Hepatocyte (in vitro differentiated cells): ENCODE results near the gene FZR1. TPM values are rescaled to one million over a fixed set of nuclear protein-coding genes. Genes with fewer than 3 reads are reported as not detected.

ENCODE experiments used
- DNase-seq: peaks from one replicate; pipeline ENCODE4 v3.0.0-alpha.2; 2016; ENCODE audit warnings: low spot score
- H2AFZ ChIP-seq: fragments of 200-600 bp; sonication (generic); 2 replicates; pipeline ENCODE4 v1.6.0; 2016; ENCODE audit warnings: antibody characterized with exemption, mild to moderate bottlenecking
- H3K27ac ChIP-seq: fragments of 200-600 bp; sonication (generic); 2 replicates; pipeline ENCODE4 v1.5.1; 2016; ENCODE audit warnings: mild to moderate bottlenecking
- H3K27me3 ChIP-seq: fragments of 200-600 bp; sonication (generic); 2 replicates; pipeline ENCODE4 v1.6.1; 2016
- H3K36me3 ChIP-seq: fragments of 200-600 bp; sonication (generic); replicated peaks from 2 replicates; pipeline ENCODE4 v1.5.1; 2016; ENCODE audit warnings: low read depth; ENCODE audit not compliant: insufficient read depth
- H3K4me1 ChIP-seq: fragments of 200-600 bp; sonication (generic); 2 replicates; pipeline ENCODE4 v1.5.1; 2016; ENCODE audit warnings: mild to moderate bottlenecking, moderate library complexity; ENCODE audit not compliant: insufficient read depth
- H3K4me2 ChIP-seq: fragments of 200-600 bp; sonication (generic); 2 replicates; pipeline ENCODE4 v1.6.0; 2016
- H3K4me3 ChIP-seq: fragments of 200-600 bp; sonication (generic); 2 replicates; pipeline ENCODE4 v1.5.1; 2016; ENCODE audit warnings: mild to moderate bottlenecking
- H3K79me2 ChIP-seq: fragments of 200-600 bp; sonication (generic); 2 replicates; pipeline ENCODE4 v1.6.0; 2017; ENCODE audit warnings: mild to moderate bottlenecking
- H3K9me2 ChIP-seq: fragments of 200-600 bp; sonication (generic); replicated peaks from 2 replicates; pipeline ENCODE4 v1.6.0; 2017; ENCODE audit warnings: mild to moderate bottlenecking; ENCODE audit not compliant: insufficient read depth
- H3K9me3 ChIP-seq: fragments of 200-600 bp; sonication (generic); 2 replicates; pipeline ENCODE4 v1.5.1; 2016; ENCODE audit warnings: low read depth, mild to moderate bottlenecking
- H4K20me1 ChIP-seq: fragments of 200-600 bp; sonication (generic); 2 replicates; pipeline ENCODE4 v1.6.0; 2016; ENCODE audit warnings: mild to moderate bottlenecking; ENCODE audit not compliant: insufficient read depth, poor library complexity, severe bottlenecking
- EZH2 ChIP-seq: fragments of 200-600 bp; sonication (generic); IDR thresholded peaks from 2 replicates; pipeline ENCODE4 v1.6.1; 2016; ENCODE audit warnings: antibody characterized with exemption, mild to moderate bottlenecking, borderline replicate concordance
- EZH2phosphoT487 ChIP-seq: fragments of 200-600 bp; sonication (generic); IDR thresholded peaks from one replicate; pipeline ENCODE4 v1.6.1; 2018; ENCODE audit warnings: antibody characterized with exemption, mild to moderate bottlenecking, low read depth, moderate library complexity; ENCODE audit not compliant: unreplicated experiment, severe bottlenecking
- WGBS: methylation state at CpG from one replicate; pipeline ENCODE4 v1.1.6; 2016; ENCODE audit warnings: low lambda C conversion rate; ENCODE audit errors: missing lambda C conversion rate; 5-methylcytosine and 5-hydroxymethylcytosine counted together
- polyA plus RNA-seq: library from polyadenylated mRNA; unstranded; fragments of >200 nt; fragmentation: Nextera tagmentation; extraction: Ambion mirVana; gene quantifications from 2 replicates; pipeline ENCODE4 v1.2.1, GENCODE V29; 2016
- total RNA-seq: library from RNA; depleted of rRNA; stranded (reverse); fragments of >200 nt; gene quantifications from 2 replicates; pipeline ENCODE4 v1.2.3, GENCODE V29; 2014
- TF ChIP-seq, protein P1 (sequence below): fragments of 200-600 bp; sonication (generic); IDR thresholded peaks from 2 replicates; pipeline ENCODE4 v1.5.1; 2016; ENCODE audit warnings: antibody characterized with exemption, mild to moderate bottlenecking; ENCODE audit not compliant: poor library complexity

Gene FZR1
- total and polyA plus RNA-seq, 2 experiments from 2014 or later, result 32.1 to 51.0 TPM

DNA sequence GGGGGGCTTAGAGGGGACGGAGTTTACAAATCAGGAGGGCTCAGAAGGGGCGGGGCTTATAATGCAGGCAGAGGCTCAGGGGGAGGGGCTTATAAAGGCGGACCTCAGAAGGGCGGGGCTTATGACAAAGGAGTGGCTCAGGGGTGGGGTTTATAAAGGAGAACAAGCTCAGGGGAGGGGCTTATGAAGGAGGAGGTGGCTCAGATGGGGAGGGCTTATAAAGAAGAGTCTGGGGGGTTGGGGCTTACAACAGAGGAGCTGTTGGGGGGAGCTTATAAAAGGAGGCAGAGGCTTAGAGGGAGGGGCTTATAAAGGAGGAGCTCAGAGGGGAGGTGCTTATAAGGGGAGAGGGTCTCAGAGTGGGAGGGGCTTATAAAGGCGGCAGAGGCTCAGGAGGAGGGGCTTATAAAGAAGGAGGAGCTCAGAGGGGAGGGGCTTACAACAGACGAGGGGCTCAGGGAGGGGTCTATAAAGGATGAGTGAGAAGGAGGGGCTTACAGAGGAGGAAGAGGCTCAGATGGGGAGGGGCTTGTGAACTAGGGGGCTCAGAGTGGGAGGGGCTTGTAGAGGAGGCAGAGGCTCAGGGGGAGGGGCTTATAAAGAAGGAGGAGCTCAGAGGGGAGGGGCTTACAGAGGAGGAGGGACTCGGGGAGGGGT, 26.8 kb upstream of the FZR1 start:
- peak; percentile 62 for DNase-seq
- H3K36me3 ChIP-seq, result no peaks in the 10 kb centered on the region
- peaks cover 6% of the 10 kb centered on the region for H3K4me1 ChIP-seq
- H3K9me3 ChIP-seq, result no peaks in the 10 kb centered on the region
- 84% methylated on average over 2 of the region's 7 CpGs for WGBS
- H2AFZ ChIP-seq, result no peak overlapping the region
- TF ChIP-seq EZH2, result no peak
- no peak for TF ChIP-seq EZH2phosphoT487
- TF ChIP-seq, protein P1, sequence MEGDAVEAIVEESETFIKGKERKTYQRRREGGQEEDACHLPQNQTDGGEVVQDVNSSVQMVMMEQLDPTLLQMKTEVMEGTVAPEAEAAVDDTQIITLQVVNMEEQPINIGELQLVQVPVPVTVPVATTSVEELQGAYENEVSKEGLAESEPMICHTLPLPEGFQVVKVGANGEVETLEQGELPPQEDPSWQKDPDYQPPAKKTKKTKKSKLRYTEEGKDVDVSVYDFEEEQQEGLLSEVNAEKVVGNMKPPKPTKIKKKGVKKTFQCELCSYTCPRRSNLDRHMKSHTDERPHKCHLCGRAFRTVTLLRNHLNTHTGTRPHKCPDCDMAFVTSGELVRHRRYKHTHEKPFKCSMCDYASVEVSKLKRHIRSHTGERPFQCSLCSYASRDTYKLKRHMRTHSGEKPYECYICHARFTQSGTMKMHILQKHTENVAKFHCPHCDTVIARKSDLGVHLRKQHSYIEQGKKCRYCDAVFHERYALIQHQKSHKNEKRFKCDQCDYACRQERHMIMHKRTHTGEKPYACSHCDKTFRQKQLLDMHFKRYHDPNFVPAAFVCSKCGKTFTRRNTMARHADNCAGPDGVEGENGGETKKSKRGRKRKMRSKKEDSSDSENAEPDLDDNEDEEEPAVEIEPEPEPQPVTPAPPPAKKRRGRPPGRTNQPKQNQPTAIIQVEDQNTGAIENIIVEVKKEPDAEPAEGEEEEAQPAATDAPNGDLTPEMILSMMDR, result no peak
- H3K27me3 ChIP-seq, result no peaks in the 10 kb centered on the region
- no peak overlapping the region for H3K27ac ChIP-seq
- no peak overlapping the region for H3K4me3 ChIP-seq
- no peaks in the 10 kb centered on the region for H3K9me2 ChIP-seq
- peak overlapping the region; percentile 41 for H3K4me2 ChIP-seq
- no peaks in the 10 kb centered on the region for H3K79me2 ChIP-seq
- H4K20me1 ChIP-seq, result no peaks in the 10 kb centered on the region

DNA sequence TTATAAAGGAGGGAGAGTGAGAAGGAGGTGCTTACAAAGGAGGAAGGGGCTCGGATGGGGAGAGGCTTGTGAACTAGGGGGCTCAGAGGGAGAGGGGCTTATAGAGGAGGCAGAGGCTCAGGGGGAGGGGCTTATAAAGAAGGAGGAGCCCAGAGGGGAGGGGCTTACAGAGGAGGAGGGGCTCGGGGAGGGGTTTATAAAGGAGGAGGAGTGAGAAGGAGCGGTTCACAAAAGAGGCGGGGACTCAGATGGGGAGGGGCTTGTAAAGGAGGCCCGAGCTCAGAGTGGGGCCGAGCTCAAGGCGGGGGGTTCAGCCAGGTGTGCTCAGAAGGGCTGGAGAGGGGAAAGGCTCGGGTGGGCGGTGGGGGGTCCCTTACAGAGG, 26.3 kb upstream of the FZR1 start:
- Histone ChIP-seq H3K4me3 (no peak overlapping the region), H2AFZ (no peak overlapping the region), H3K9me2 (no peaks in the 10 kb centered on the region), H3K27me3 (no peaks in the 10 kb centered on the region), H4K20me1 (no peaks in the 10 kb centered on the region), H3K36me3 (no peaks in the 10 kb centered on the region), H3K4me1 (peaks cover under 1% of the 10 kb centered on the region), H3K9me3 (no peaks in the 10 kb centered on the region), H3K4me2 (peak overlapping the region; percentile 57), H3K79me2 (no peaks in the 10 kb centered on the region), H3K27ac (peak overlapping the region; percentile 48)
- peak; percentile 54 for DNase-seq
- WGBS, result no CpG with 5 or more reads among the region's 9 CpGs
- no peak for TF ChIP-seq EZH2phosphoT487
- TF ChIP-seq EZH2, result no peak
- TF ChIP-seq, protein P1, result no peak

DNA sequence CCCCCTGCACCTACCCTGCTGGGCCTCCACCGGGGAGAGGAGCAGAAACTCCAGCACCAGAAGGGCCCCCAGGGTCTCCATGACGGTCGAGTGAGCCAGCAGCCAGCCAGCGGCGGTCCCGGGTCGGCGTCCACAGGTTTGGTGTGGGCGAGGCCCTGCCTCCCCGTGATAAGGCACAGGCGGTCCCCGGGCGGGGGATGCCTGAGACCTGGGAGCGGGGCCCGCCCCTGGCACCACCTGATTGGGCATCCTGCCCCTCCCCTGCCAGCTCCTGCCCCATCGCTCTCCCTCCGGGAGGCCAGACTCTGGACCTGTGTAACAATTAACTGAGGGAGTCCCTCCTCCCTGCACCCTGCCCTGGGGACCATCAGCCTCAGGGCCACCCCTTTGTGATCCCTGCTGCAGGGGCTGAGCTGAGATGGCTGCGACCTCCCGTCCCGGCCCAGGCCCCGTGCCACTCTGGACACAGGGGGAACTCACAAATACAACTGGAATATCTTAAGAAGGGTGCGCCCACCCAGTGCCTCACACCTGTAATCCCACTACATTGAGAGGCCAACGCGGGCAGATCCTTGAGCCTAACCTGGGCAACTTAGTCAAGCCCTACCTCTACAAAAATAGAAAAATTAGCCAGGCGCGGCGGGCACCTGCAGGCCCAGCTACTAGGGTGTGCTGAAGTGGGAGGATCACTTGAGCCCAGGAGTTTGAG, 25.6 kb upstream of the FZR1 start, which contains the start of gene SMIM24:
Gene SMIM24 (minus strand): TSS at position 143 of the 709 bp plus-strand sequence. CDS start 62 bp downstream, at position 81.
- WGBS, result 81% methylated on average over 19 of the region's 27 CpGs
- H2AFZ ChIP-seq, result no peak within 1 kb of the TSS
- H3K27ac ChIP-seq, result peak within 1 kb of the TSS; percentile 54
- H4K20me1 ChIP-seq, result no peaks in the 10 kb centered on the region
- no peaks in the 10 kb centered on the region for H3K9me3 ChIP-seq
- H3K4me2 ChIP-seq, result peak within 1 kb of the TSS; percentile 57
- H3K4me1 ChIP-seq, result no peaks in the 10 kb centered on the region
- no peaks in the 10 kb centered on the region for H3K36me3 ChIP-seq
- no peaks in the 10 kb centered on the region for H3K9me2 ChIP-seq
- no peaks in the 10 kb centered on the region for H3K27me3 ChIP-seq
- no peaks in the 10 kb centered on the region for H3K79me2 ChIP-seq
- H3K4me3 ChIP-seq, result no peak within 1 kb of the TSS
- TF ChIP-seq EZH2 (no peak), EZH2phosphoT487 (no peak)
- TF ChIP-seq, protein P1, result no peak
- peak; percentile 68 for DNase-seq
